Measurements from ENCODE around the gene PAK5. TPM values are rescaled to one million over a fixed set of nuclear protein-coding genes. Genes with fewer than 3 reads are reported as not detected.

Gene PAK5
- total RNA-seq (not detected in 2 replicates), polyA plus RNA-seq (not detected in 2 replicates), polyA minus RNA-seq (not detected in 2 replicates)
- total RNA-seq (2013), result not detected

DNA sequence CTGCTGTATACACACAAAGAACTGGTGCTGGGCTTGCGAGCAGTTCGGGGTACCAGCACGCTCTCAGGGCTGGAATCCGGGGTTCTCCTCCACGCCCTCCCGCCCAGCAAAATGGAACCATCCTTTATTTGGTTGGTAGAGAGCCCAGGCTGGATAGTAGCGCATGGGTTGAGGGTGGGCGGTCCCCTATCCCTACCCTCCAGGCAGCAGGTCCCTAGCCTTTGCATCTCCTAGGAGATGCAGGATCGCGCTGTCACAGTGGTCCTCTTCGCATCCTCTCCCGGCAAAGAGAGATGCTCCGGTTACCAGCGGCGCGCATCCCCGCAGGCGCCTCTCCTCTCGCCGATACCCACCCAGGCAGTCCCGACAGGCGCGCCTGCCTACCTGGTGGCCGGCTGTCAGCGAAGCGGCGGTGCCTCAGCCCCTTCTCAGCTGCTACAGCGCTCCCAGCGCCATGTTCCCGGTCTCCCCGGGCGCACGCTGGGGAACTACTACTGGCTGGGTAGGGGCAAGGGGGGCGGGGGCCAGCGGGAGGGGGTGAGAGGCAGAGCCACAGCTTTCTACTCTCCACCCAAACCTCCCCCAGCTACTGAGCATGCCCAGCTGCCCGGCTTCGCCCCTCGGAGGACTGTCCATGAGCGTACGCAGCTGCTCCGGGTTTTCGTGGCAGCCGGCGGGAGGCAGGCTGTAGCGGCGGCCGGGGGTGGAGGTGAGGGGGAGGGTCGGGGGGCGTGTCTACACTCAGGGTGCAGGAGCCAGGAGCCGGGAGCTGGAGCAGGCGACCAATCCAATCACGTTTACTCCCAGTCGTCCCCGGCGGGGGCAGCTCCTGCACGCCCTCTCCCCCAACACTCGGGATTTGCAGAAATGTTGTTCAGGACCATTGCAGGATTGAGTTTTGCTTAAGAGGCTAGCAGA, at the start of gene PAK5:
Gene PAK5, minus strand, starts transcription at position 699 of the 918 bp plus-strand sequence. CDS start 194,748 bp downstream, outside the sequence.
- Histone ChIP-seq H3K27ac (ENCODE audit: low read length in 2 of 2) (no peak within 1 kb of the TSS), H3K4me2 (replicated peaks; ENCODE audit: low read depth, low read length, poor library complexity, severe bottlenecking) (no peak within 1 kb of the TSS), H3K4me1 (ENCODE audit: control insufficient read depth in 2 of 2, insufficient read depth in 2 of 2, low read length in 2 of 2) (no peaks in the 10 kb centered on the region), H4K20me1 (ENCODE audit: control insufficient read depth, insufficient read depth, low read length, poor library complexity, severe bottlenecking) (no peaks in the 10 kb centered on the region), H3K36me3 (replicated peaks in 1 of 2; ENCODE audit: control extremely low read depth in 1 of 2, control insufficient read depth in 1 of 2, extremely low read depth in 1 of 2, insufficient read depth in 2 of 2, low read length in 1 of 2) (no peaks in the 10 kb centered on the region), H3K4me3 (ENCODE audit: control extremely low read depth in 1 of 5, extremely low read depth in 1 of 5, insufficient read depth in 1 of 5, low read depth in 2 of 5, low read length in 4 of 5) (no peak within 1 kb of the TSS), H3K9ac (ENCODE audit: low read length) (no peak within 1 kb of the TSS), H3K9me3 (ENCODE audit: control extremely low read depth in 1 of 3, control insufficient read depth in 2 of 3, insufficient read depth in 1 of 3, low read length in 2 of 3) (peaks cover 0 to 15% (median 2%) of the 10 kb centered on the region in 3 donors), H2AFZ (ENCODE audit: insufficient read depth, low read depth, low read length, poor library complexity, severe bottlenecking) (no peak within 1 kb of the TSS), H3K79me2 (ENCODE audit: control insufficient read depth, insufficient read depth, low read length) (no peaks in the 10 kb centered on the region), H3K27me3 (replicated peaks in 1 of 4; ENCODE audit: control extremely low read depth in 1 of 4, control insufficient read depth in 3 of 4, insufficient read depth in 4 of 4, low read length in 3 of 4) (peaks cover 0 to 21% (median 12%) of the 10 kb centered on the region in 4 experiments)
- WGBS (ENCODE audit: insufficient coverage), result 5% methylated on average over 35 of the region's 57 CpGs
- no peaks in the 10 kb centered on the region for H3K4me1 Mint-ChIP-seq
- CTCF ChIA-PET, result no interaction called here
- POLR2A ChIA-PET, result no interaction called here
- TF ChIP-seq, protein P1, sequence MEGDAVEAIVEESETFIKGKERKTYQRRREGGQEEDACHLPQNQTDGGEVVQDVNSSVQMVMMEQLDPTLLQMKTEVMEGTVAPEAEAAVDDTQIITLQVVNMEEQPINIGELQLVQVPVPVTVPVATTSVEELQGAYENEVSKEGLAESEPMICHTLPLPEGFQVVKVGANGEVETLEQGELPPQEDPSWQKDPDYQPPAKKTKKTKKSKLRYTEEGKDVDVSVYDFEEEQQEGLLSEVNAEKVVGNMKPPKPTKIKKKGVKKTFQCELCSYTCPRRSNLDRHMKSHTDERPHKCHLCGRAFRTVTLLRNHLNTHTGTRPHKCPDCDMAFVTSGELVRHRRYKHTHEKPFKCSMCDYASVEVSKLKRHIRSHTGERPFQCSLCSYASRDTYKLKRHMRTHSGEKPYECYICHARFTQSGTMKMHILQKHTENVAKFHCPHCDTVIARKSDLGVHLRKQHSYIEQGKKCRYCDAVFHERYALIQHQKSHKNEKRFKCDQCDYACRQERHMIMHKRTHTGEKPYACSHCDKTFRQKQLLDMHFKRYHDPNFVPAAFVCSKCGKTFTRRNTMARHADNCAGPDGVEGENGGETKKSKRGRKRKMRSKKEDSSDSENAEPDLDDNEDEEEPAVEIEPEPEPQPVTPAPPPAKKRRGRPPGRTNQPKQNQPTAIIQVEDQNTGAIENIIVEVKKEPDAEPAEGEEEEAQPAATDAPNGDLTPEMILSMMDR (IDR thresholded peaks at IDR 0.05), result no peak
- no peak for TF ChIP-seq EZH2 (IDR thresholded peaks at IDR 0.05; ENCODE audit: borderline replicate concordance, insufficient read depth, low read depth, low read length, poor library complexity, severe bottlenecking)
- peaks cover 40% of the 10 kb centered on the region for H3K27me3 Mint-ChIP-seq
- no peak within 1 kb of the TSS for H3K4me3 Mint-ChIP-seq
- H3K27ac Mint-ChIP-seq, result no peak within 1 kb of the TSS
- DNase-seq, result no peak
- no peak for ATAC-seq (ENCODE audit: low read depth)
- intact Hi-C loops (cut with micrococcal nuclease), result no loop called here
- H3K9me3 Mint-ChIP-seq (ENCODE audit: insufficient read depth), result no peaks in the 10 kb centered on the region

- no peaks in the 10 kb centered on the region for H3K4me1 ChIP-seq (ENCODE audit: control insufficient read depth in 2 of 2, insufficient read depth in 2 of 2, low read length in 2 of 2)
- TF ChIP-seq, protein P1 (IDR thresholded peaks at IDR 0.05), result no peak
- no peak for TF ChIP-seq EZH2 (IDR thresholded peaks at IDR 0.05; ENCODE audit: borderline replicate concordance, insufficient read depth, low read depth, low read length, poor library complexity, severe bottlenecking)
- peaks cover 0 to 6% (median 1%) of the 10 kb centered on the region in 3 donors for H3K9me3 ChIP-seq (ENCODE audit: control extremely low read depth in 1 of 3, control insufficient read depth in 2 of 3, insufficient read depth in 1 of 3, low read length in 2 of 3)
- no peak overlapping the region for H3K4me3 Mint-ChIP-seq
- no peak overlapping the region for H2AFZ ChIP-seq (ENCODE audit: insufficient read depth, low read depth, low read length, poor library complexity, severe bottlenecking)
- peaks cover 3% of the 10 kb centered on the region for H3K9me3 Mint-ChIP-seq (ENCODE audit: insufficient read depth)
- intact Hi-C loops (cut with micrococcal nuclease), result no loop called here
- H3K27me3 Mint-ChIP-seq, result peaks cover 8% of the 10 kb centered on the region
- no peak overlapping the region for H3K9ac ChIP-seq (ENCODE audit: low read length)
- no peak overlapping the region for H3K27ac Mint-ChIP-seq
- POLR2A ChIA-PET, result no interaction called here
- H3K36me3 ChIP-seq (replicated peaks in 1 of 2; ENCODE audit: control extremely low read depth in 1 of 2, control insufficient read depth in 1 of 2, extremely low read depth in 1 of 2, insufficient read depth in 2 of 2, low read length in 1 of 2), result no peaks in the 10 kb centered on the region
- H4K20me1 ChIP-seq (ENCODE audit: control insufficient read depth, insufficient read depth, low read length, poor library complexity, severe bottlenecking), result no peaks in the 10 kb centered on the region
- H3K27me3 ChIP-seq (replicated peaks in 1 of 4; ENCODE audit: control extremely low read depth in 1 of 4, control insufficient read depth in 3 of 4, insufficient read depth in 4 of 4, low read length in 3 of 4), result no peaks in the 10 kb centered on the region
- CTCF ChIA-PET, result no interaction called here
- no peak overlapping the region for H3K4me2 ChIP-seq (replicated peaks; ENCODE audit: low read depth, low read length, poor library complexity, severe bottlenecking)
- no peak for DNase-seq
- H3K4me3 ChIP-seq (ENCODE audit: control extremely low read depth in 1 of 5, extremely low read depth in 1 of 5, insufficient read depth in 1 of 5, low read depth in 2 of 5, low read length in 4 of 5), result no peak overlapping the region
- H3K4me1 Mint-ChIP-seq, result peaks cover 6% of the 10 kb centered on the region
- no peak overlapping the region for H3K27ac ChIP-seq (ENCODE audit: low read length in 2 of 2)
- ATAC-seq (ENCODE audit: low read depth), result no peak
- no peaks in the 10 kb centered on the region for H3K79me2 ChIP-seq (ENCODE audit: control insufficient read depth, insufficient read depth, low read length)
Observed at GRCh38 chr20:9887706-9888105, 48.8 kb upstream of the PAK5 start.

Measured in B cell (primary cell).